SU-DHL-6 (cell line): Measurements from ENCODE around the gene CASQ2.

Experiments used
- CTCF ChIP-seq: fragments of 200-600 bp; sonication (generic); IDR thresholded peaks from one replicate; pipeline ENCODE4 v1.5.1; 2017; ENCODE audit warnings: antibody characterized with exemption, mild to moderate bottlenecking, low read length, moderate library complexity; ENCODE audit not compliant: insufficient read depth, poor library complexity, severe bottlenecking
- EZH2phosphoT487 ChIP-seq: fragments of 200-600 bp; sonication (generic), shearing (Covaris generic); conservative IDR thresholded peaks from 2 replicates; pipeline ENCODE4 v1.6.1; 2018; ENCODE audit warnings: mild to moderate bottlenecking, antibody characterized with exemption, low read length, moderate library complexity, mixed read lengths

GRCh38 chr1:115809847-115810246 is 41.3 kb upstream of the CASQ2 start:
- TF ChIP-seq CTCF (no peak), EZH2phosphoT487 (no peak)
